ENCODE measurements around the gene CYP2B6. TPM values are rescaled to one million over a fixed set of nuclear protein-coding genes. Genes with fewer than 3 reads are reported as not detected.
A peak's percentile ranks its signal among the peaks of the same experiment; 100 is the strongest.
"Not testable (repeated sequence)": the region's sequence is repeated elsewhere in the genome, so short reads cannot be mapped to it uniquely, and the experiment has no call there.

CYP2B6 gene
- total RNA-seq, 2 experiments from 2014 or later = not detected

- H3K9me3 Mint-ChIP-seq = peaks cover 9% of the 10 kb centered on the region
- no peak for DNase-seq
- no peak overlapping the region for H3K27ac Mint-ChIP-seq
- H3K27me3 Mint-ChIP-seq = peaks cover 7% of the 10 kb centered on the region
- no peak overlapping the region for H3K4me3 Mint-ChIP-seq
- H3K4me1 Mint-ChIP-seq (ENCODE audit: low read depth) = no peaks in the 10 kb centered on the region
- CTCF ChIA-PET = no interaction called here
- POLR2A ChIA-PET = no interaction called here
- intact Hi-C loops (cut with micrococcal nuclease) = no loop called here
- H3K36me3 Mint-ChIP-seq = no peaks in the 10 kb centered on the region
Measured at GRCh38 chr19:40989453-40989852, 1.6 kb upstream of the CYP2B6 start.

GRCh38 chr19:40995355-40995754, 4.3 kb downstream of the CYP2B6 start:
- ChIA-PET CTCF (no interaction called here), POLR2A (no interaction called here)
- no peaks in the 10 kb centered on the region for H3K36me3 Mint-ChIP-seq
- H3K27me3 Mint-ChIP-seq = peaks cover 9% of the 10 kb centered on the region
- H3K27ac Mint-ChIP-seq = no peak overlapping the region
- no peaks in the 10 kb centered on the region for H3K9me3 Mint-ChIP-seq
- no peak overlapping the region for H3K4me3 Mint-ChIP-seq
- H3K4me1 Mint-ChIP-seq (ENCODE audit: low read depth) = peaks cover 4% of the 10 kb centered on the region
- DNase-seq = no peak
- intact Hi-C loops (cut with micrococcal nuclease) = no loop called here

DNA sequence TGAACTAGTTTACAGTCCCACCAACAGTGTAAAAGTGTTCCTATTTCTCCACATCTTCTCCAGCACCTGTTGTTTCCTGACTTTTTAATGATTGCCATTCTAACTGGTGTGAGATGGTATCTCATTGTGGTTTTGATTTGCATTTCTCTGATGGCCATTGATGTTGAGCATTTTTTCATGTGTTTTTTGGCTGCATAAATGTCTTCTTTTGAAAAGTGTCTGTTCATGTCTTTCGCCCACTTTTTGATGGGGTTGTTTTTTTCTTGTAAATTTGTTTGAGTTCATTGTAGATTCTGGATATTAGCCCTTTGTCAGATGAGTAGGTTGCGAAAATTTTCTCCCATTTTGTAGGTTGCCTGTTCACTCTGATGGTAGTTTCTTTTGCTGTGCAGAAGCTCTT, 7.9 kb downstream of the CYP2B6 start:
- H3K4me3 Mint-ChIP-seq; intact Hi-C loops (cut with micrococcal nuclease); H3K27me3 Mint-ChIP-seq; H3K36me3 Mint-ChIP-seq; POLR2A ChIA-PET; DNase-seq; CTCF ChIA-PET; H3K4me1 Mint-ChIP-seq (ENCODE audit: low read depth); H3K9me3 Mint-ChIP-seq; H3K27ac Mint-ChIP-seq: not testable (repeated sequence)

- Mint-ChIP-seq H3K27ac (no peak overlapping the region), H3K4me3 (no peak overlapping the region), H3K27me3 (peaks cover 12% of the 10 kb centered on the region), H3K9me3 (no peaks in the 10 kb centered on the region), H3K36me3 (no peaks in the 10 kb centered on the region), H3K4me1 (ENCODE audit: low read depth) (peaks cover 5% of the 10 kb centered on the region)
- POLR2A ChIA-PET = no interaction called here
- DNase-seq = peak; percentile 11
- intact Hi-C loops (cut with micrococcal nuclease) = no loop called here
- CTCF ChIA-PET = interaction anchor here (1.2 kb wide), 1 partner anchor 28 kb away, joined by 4 read pairs; no protein-coding TSS in a partner anchor
Measured at GRCh38 chr19:41000310-41000737, 9.2 kb downstream of the CYP2B6 start.

DNA sequence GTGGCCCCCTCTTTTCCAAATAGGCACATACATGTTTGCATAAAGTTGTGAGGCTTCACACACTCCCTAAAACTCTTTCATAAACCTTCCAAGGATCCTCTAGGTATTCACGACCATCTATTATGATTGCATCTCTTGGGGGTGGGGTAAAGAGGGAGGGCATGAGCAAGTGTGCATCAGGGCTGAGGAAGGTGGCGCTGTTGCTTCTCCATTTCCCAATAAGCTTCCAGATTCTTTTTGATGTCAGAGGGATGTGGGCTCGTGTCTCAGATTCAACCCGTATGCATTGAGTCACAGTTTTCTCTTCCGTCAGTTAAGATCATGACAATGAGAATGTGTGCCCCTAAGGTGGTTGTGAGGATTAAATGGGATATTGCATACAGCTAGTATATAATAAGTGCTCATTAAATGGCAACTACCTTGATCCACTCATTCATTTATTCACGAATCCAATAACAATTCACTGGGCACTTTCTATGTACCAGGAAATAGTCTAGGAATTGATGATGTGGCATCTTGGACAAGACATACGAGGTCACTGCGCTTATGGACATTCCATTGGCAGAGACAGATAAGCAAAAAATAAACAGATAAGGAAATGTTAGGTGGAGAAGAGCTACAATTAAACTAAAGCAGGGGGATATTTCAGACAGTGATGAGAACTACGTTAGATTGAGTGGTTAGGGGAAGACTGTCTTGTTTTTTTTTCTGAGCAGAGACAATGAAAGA, 10.3 kb downstream of the CYP2B6 start:
- no peaks in the 10 kb centered on the region for H3K9me3 Mint-ChIP-seq
- no peak overlapping the region for H3K27ac Mint-ChIP-seq
- H3K4me3 Mint-ChIP-seq = no peak overlapping the region
- peaks cover 2% of the 10 kb centered on the region for H3K4me1 Mint-ChIP-seq (ENCODE audit: low read depth)
- ChIA-PET CTCF (no interaction called here), POLR2A (no interaction called here)
- H3K36me3 Mint-ChIP-seq = no peaks in the 10 kb centered on the region
- intact Hi-C loops (cut with micrococcal nuclease) = no loop called here
- DNase-seq = no peak
- H3K27me3 Mint-ChIP-seq = peaks cover 15% of the 10 kb centered on the region

DNA sequence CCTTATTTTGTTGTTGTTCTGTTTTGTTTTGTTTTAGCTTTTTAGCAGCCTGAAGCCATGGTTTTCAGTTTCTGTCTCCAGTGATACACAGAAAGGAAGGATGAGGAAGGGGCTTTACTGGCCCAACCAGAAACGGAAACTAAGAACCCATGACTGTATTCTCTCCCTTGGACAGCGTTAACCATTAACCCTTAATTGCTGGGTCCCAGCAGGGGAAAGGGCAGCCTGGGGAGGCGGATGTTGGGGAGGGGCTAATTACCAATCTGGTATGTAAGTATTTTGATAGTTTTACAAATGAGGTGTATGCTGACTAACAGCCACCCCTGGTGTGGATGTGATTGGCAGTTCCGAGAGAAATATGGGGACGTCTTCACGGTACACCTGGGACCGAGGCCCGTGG, 12.6 kb downstream of the CYP2B6 start:
- H3K27ac Mint-ChIP-seq; POLR2A ChIA-PET; H3K9me3 Mint-ChIP-seq; H3K4me3 Mint-ChIP-seq; H3K36me3 Mint-ChIP-seq; DNase-seq; CTCF ChIA-PET; H3K4me1 Mint-ChIP-seq (ENCODE audit: low read depth); intact Hi-C loops (cut with micrococcal nuclease): not testable (repeated sequence)
- H3K27me3 Mint-ChIP-seq = peaks cover 19% of the 10 kb centered on the region

DNA sequence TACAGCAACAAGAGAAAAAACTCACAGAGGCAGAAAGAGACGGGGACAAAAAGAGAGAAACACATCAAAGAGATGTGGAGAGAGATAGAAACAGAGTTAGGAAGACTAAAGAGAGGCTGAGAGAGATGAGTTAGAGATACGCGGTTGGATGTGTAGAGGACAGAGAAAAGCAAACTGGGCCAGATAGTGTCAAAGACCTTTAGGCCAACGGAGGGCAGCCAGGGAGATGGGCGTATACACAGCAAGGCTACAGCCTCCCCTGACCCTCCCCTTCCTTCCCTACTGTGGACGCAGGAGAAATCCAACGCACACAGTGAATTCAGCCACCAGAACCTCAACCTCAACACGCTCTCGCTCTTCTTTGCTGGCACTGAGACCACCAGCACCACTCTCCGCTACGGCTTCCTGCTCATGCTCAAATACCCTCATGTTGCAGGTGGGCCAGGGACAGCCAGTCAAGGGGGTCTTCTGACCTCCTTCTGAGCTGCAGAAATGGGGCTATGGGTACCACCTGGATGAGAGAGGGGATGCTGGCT, 18.7 kb downstream of the CYP2B6 start:
- H3K9me3 Mint-ChIP-seq = no peaks in the 10 kb centered on the region
- intact Hi-C loops (cut with micrococcal nuclease) = no loop called here
- ChIA-PET CTCF (no interaction called here), POLR2A (no interaction called here)
- H3K4me1 Mint-ChIP-seq (ENCODE audit: low read depth) = peaks cover 4% of the 10 kb centered on the region
- H3K27me3 Mint-ChIP-seq = peaks cover 32% of the 10 kb centered on the region
- no peak for DNase-seq
- H3K36me3 Mint-ChIP-seq = no peaks in the 10 kb centered on the region
- no peak overlapping the region for H3K4me3 Mint-ChIP-seq
- H3K27ac Mint-ChIP-seq = no peak overlapping the region

DNA sequence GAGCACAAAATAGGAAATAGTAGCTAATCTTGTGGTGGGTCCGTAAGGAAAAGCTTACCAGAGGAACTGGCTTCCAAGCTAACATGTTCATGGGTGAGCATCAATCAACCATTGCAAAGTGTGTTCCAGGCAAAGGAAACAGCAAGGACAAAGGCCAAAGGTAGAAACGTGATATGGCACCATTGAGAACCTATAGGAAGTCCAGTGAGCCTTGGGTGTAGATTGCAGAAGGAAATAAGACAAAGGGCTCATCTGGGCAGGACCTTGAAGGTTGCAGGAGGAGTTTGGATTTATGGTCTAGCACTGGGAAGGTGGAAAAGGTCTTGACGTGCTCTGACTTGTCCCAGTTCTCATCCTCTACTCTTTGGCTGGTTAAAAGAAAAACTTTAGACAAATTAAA, 22.3 kb downstream of the CYP2B6 start:
- POLR2A ChIA-PET = no interaction called here
- H3K27me3 Mint-ChIP-seq = peaks cover 19% of the 10 kb centered on the region
- H3K4me1 Mint-ChIP-seq (ENCODE audit: low read depth) = peaks cover 4% of the 10 kb centered on the region
- no peak overlapping the region for H3K4me3 Mint-ChIP-seq
- H3K9me3 Mint-ChIP-seq = no peaks in the 10 kb centered on the region
- H3K27ac Mint-ChIP-seq = no peak overlapping the region
- intact Hi-C loops (cut with micrococcal nuclease) = no loop called here
- no peaks in the 10 kb centered on the region for H3K36me3 Mint-ChIP-seq
- CTCF ChIA-PET = no interaction called here
- no peak for DNase-seq

DNA sequence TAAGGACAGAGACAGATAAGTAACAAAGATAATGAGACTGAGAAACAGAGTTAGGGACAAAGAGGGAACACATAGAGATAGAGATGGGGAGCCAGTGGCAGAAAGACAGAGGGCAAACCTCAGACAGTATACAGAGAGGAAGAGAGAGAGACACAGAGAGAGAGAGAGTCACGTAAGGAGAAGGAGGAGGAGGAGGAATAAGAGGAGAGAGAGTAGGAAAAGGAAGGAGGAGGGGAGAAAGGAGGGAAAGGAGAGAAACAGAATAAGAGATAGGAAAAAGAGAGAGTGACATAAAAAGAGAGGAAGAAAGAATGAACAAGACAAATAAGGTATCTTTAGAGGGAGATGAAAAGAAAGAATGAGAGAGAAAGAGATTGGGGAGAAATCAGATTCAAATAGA, 23.6 kb downstream of the CYP2B6 start:
- H3K9me3 Mint-ChIP-seq = no peaks in the 10 kb centered on the region
- peaks cover 1% of the 10 kb centered on the region for H3K4me1 Mint-ChIP-seq (ENCODE audit: low read depth)
- H3K27me3 Mint-ChIP-seq = peaks cover 17% of the 10 kb centered on the region
- no peak overlapping the region for H3K27ac Mint-ChIP-seq
- no peak for DNase-seq
- intact Hi-C loops (cut with micrococcal nuclease) = no loop called here
- no peak overlapping the region for H3K4me3 Mint-ChIP-seq
- no peaks in the 10 kb centered on the region for H3K36me3 Mint-ChIP-seq
- CTCF ChIA-PET = interaction anchor here (0.7 kb wide), 1 partner anchor 1012 kb away, joined by 3 read pairs; no protein-coding TSS in a partner anchor
- POLR2A ChIA-PET = no interaction called here

DNA sequence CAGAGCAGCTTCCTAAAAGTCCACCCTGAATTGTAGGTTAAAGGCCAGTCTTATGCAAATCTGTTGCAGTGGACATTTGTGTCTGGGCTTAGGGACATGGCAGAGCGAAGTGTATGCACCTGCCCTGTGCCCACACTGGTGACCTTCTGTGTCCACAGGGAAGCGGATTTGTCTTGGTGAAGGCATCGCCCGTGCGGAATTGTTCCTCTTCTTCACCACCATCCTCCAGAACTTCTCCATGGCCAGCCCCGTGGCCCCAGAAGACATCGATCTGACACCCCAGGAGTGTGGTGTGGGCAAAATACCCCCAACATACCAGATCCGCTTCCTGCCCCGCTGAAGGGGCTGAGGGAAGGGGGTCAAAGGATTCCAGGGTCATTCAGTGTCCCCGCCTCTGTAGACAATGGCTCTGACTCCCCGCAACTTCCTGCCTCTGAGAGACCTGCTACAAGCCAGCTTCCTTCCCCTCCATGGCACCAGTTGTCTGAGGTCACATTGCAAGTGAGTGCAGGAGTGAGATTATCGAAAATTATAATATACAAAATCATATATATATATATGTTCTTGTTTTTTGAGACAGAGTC, 25.5 kb downstream of the CYP2B6 start:
- DNase-seq = no peak
- no peak overlapping the region for H3K4me3 Mint-ChIP-seq
- no peaks in the 10 kb centered on the region for H3K36me3 Mint-ChIP-seq
- ChIA-PET POLR2A (no interaction called here), CTCF (interaction anchor here (0.6 to 1.8 kb wide), 2 partner anchors 42 to 737 kb away, joined by 3 to 4 read pairs; no protein-coding TSS in a partner anchor)
- H3K4me1 Mint-ChIP-seq (ENCODE audit: low read depth) = no peaks in the 10 kb centered on the region
- H3K9me3 Mint-ChIP-seq = no peaks in the 10 kb centered on the region
- intact Hi-C loops (cut with micrococcal nuclease) = no loop called here
- no peak overlapping the region for H3K27ac Mint-ChIP-seq
- H3K27me3 Mint-ChIP-seq = peaks cover 12% of the 10 kb centered on the region

GRCh38 chr19:41018736-41019290, 27.7 kb downstream of the CYP2B6 start:
- CTCF ChIA-PET = no interaction called here

GRCh38 chr19:41019346-41019745, 28.3 kb downstream of the CYP2B6 start:
- intact Hi-C loops (cut with micrococcal nuclease) = no loop called here
- CTCF ChIA-PET = no interaction called here
- POLR2A ChIA-PET = interaction anchor here (0.5 kb wide), 1 partner anchor 437 kb away, joined by 3 read pairs; no protein-coding TSS in a partner anchor

More at GRCh38 chr19:41018736-41019290, 27.7 kb downstream of the CYP2B6 start:
- intact Hi-C loops (cut with micrococcal nuclease) = no loop called here
- Mint-ChIP-seq H3K27ac (no peak overlapping the region), H3K4me1 (ENCODE audit: low read depth) (no peaks in the 10 kb centered on the region), H3K4me3 (no peak overlapping the region), H3K27me3 (no peaks in the 10 kb centered on the region), H3K9me3 (no peaks in the 10 kb centered on the region), H3K36me3 (no peaks in the 10 kb centered on the region)
- DNase-seq = no peak
- POLR2A ChIA-PET = interaction anchor here (0.5 kb wide), 1 partner anchor 438 kb away, joined by 3 read pairs; no protein-coding TSS in a partner anchor

More at GRCh38 chr19:41019346-41019745, 28.3 kb downstream of the CYP2B6 start:
- H3K36me3 Mint-ChIP-seq = no peaks in the 10 kb centered on the region
- no peak overlapping the region for H3K27ac Mint-ChIP-seq
- no peak for DNase-seq
- no peaks in the 10 kb centered on the region for H3K4me1 Mint-ChIP-seq (ENCODE audit: low read depth)
- H3K27me3 Mint-ChIP-seq = peaks cover 2% of the 10 kb centered on the region
- no peak overlapping the region for H3K4me3 Mint-ChIP-seq
- no peaks in the 10 kb centered on the region for H3K9me3 Mint-ChIP-seq
